AG10803 (cell line): ENCODE results near the gene STX7.

ENCODE experiments used
- DNase-seq: peaks from one replicate; pipeline ENCODE4 v3.0.0; 2010; ENCODE audit warnings: low read depth
- H3K4me3 ChIP-seq: 2 replicates; pipeline ENCODE4 v1.5.1; 2011; ENCODE audit warnings: mild to moderate bottlenecking, low read length, control low read depth
- CTCF ChIP-seq: conservative IDR thresholded peaks from 2 replicates; pipeline ENCODE4 v1.5.1; 2011; ENCODE audit warnings: mild to moderate bottlenecking, low read length, control low read depth, inconsistent platforms

The STX7 gene

GRCh38 chr6:132494954-132495353 lies 18.0 kb downstream of the STX7 start:
- DNase-seq = no peak
- no peak for TF ChIP-seq CTCF
- no peak overlapping the region for H3K4me3 ChIP-seq

GRCh38 chr6:132491881-132492280 lies 21.0 kb downstream of the STX7 start:
- no peak overlapping the region for H3K4me3 ChIP-seq
- DNase-seq = no peak
- TF ChIP-seq CTCF = no peak

DNA sequence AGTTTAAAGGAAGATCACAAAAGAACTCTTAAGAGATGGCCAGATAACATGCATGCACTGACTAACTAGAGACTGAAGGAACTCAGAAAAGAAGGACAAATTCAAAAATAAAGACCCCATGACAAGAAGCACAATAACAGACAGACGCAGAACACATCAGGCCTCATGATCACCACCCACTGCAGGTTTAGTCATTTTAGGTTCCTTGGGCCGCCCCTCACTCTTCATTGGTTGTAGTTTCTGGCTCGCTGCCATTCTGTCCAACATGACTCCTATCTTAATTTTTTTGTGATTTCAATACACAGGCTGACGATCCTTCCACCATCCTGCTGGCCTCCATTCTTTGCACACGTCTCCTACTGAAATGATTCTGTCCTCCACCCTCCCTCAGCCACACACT lies 21.6 kb downstream of the STX7 start:
- no peak overlapping the region for H3K4me3 ChIP-seq
- no peak for TF ChIP-seq CTCF
- peak; percentile 50 for DNase-seq

- H3K4me3 ChIP-seq = peak overlapping the region; percentile 2; the same call in 1 of the 2 replicates
- DNase-seq = peak; percentile 12
- TF ChIP-seq CTCF = no peak
Measured at GRCh38 chr6:132490478-132491204, 22.3 kb downstream of the STX7 start.

DNA sequence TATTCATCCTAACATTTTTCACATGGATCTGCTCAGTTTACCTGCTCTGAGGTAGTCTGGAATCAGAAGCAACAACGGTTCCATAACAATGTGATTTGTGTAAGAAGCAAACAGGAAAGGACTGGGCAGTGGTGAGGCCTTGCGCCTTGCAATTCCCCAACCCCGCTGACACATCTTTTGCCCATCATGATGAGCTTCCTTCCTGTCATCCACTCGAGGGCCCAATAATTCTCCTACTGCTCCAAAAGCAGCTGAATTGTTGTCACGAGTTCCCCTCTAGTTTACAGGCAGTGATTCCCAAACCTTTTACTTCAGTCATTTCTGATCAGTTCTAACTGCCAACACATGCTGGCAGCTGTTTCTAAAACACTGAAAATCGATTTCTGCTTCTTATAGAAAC lies 22.9 kb downstream of the STX7 start:
- peak; percentile 75 for DNase-seq
- H3K4me3 ChIP-seq = no peak overlapping the region
- no peak for TF ChIP-seq CTCF

DNA sequence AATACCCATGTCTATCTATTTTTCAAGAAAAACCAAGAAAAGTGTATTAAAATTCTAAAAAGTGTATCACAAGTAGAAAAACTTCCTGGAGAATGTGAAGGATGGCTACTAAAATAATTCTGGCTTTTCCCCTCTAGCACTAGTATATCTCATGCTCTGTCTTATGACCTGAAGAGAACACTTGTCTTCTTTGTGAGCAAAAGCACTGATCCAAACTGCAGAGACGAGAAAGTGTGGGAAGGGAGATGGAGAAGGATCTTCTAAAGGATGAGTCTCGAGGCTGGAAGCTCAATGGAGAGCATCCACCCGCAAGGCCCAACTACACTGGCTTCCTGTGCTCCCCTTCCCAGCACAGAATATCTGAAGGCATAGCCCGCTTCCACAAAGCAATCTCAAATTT lies 23.5 kb downstream of the STX7 start:
- no peak for DNase-seq
- H3K4me3 ChIP-seq = no peak overlapping the region
- TF ChIP-seq CTCF = no peak

- no peak for DNase-seq
- H3K4me3 ChIP-seq = no peak overlapping the region
- no peak for TF ChIP-seq CTCF
Measured at GRCh38 chr6:132487762-132488161, 25.2 kb downstream of the STX7 start.
